Measurements from ENCODE around the gene NCSTN.

NCSTN gene

DNA sequence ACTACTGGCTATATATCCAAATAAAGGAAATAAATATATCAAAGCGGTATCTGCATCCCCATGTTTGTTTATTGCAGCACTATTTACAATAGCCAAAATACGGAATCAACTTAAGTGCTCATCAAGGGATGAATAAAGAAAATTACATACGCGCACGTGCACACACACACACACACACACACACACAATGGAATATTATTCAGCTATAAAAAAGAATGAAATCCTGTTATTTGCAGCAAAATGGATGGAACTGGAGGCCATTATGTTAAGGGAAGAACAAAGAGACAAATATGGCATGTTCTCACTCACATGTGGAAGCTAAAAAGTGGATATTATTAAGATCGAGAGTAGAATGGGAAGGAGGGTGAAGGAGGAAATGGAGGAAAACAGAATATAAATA lies 20.4 kb upstream of the NCSTN start:
- TF ChIP-seq EGR1 (IDR thresholded peaks at IDR 0.05): no peak
- no peak for TF ChIP-seq TAF1 (IDR thresholded peaks at IDR 0.05; ENCODE audit: low read depth)
- TF ChIP-seq CREB1 (IDR thresholded peaks at IDR 0.05; ENCODE audit: low read depth): no peak
- TF ChIP-seq RAD21 (IDR thresholded peaks at IDR 0.05; ENCODE audit: low read depth): no peak
- TF ChIP-seq FOXM1 (IDR thresholded peaks at IDR 0.05; ENCODE audit: borderline replicate concordance, low read depth): no peak
- no peak for TF ChIP-seq MAX (IDR thresholded peaks at IDR 0.05)
- TF ChIP-seq EP300 (IDR thresholded peaks at IDR 0.05; ENCODE audit: borderline replicate concordance): no peak
- no peak for TF ChIP-seq YY1 (IDR thresholded peaks at IDR 0.05; ENCODE audit: low read depth)
- no peak for TF ChIP-seq TEAD4 (IDR thresholded peaks at IDR 0.05)
- TF ChIP-seq USF1 (IDR thresholded peaks at IDR 0.05): no peak
- TF ChIP-seq REST (IDR thresholded peaks at IDR 0.05; ENCODE audit: low read depth): no peak

DNA sequence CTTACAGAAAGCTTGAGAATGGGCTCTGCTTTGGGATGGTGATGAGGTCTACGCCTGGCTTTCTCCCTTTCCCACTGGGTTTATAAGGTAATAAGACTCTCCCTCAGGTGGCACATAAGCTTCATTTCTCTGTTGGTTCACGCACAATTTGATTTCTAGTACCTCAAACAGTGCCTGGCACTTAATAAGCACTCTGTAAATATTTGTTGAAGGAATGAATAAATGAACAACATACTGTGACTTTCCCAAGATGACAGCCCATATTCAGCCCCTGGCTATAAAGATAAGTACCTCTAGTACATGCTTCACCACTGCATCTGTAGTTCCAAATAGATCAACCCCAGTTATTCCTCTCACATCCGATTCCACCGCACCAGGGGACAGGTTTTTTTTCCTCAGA lies 17.9 kb upstream of the NCSTN start:
- TF ChIP-seq REST (IDR thresholded peaks at IDR 0.05; ENCODE audit: low read depth) (no peak), TCF12 (IDR thresholded peaks at IDR 0.05; ENCODE audit: low read depth) (no peak), NFIC (IDR thresholded peaks at IDR 0.05) (no peak), CEBPB (IDR thresholded peaks at IDR 0.05) (no peak), CREB1 (IDR thresholded peaks at IDR 0.05; ENCODE audit: low read depth) (no peak), TEAD4 (IDR thresholded peaks at IDR 0.05) (no peak), USF1 (IDR thresholded peaks at IDR 0.05) (no peak), YY1 (IDR thresholded peaks at IDR 0.05; ENCODE audit: low read depth) (no peak), MAX (IDR thresholded peaks at IDR 0.05) (no peak), FOXM1 (IDR thresholded peaks at IDR 0.05; ENCODE audit: borderline replicate concordance, low read depth) (no peak), RAD21 (IDR thresholded peaks at IDR 0.05; ENCODE audit: low read depth) (no peak), ZBTB7A (IDR thresholded peaks at IDR 0.05; ENCODE audit: low read depth) (no peak), EGR1 (IDR thresholded peaks at IDR 0.05) (no peak), TAF1 (IDR thresholded peaks at IDR 0.05; ENCODE audit: low read depth) (no peak)

- no peak for TF ChIP-seq TCF12 (IDR thresholded peaks at IDR 0.05; ENCODE audit: low read depth)
Measured at GRCh38 chr1:160326418-160326817, 16.8 kb upstream of the NCSTN start.

- TF ChIP-seq TCF12 (IDR thresholded peaks at IDR 0.05; ENCODE audit: low read depth): no peak
- TF ChIP-seq REST (IDR thresholded peaks at IDR 0.05; ENCODE audit: low read depth): no peak
- TF ChIP-seq TAF1 (IDR thresholded peaks at IDR 0.05; ENCODE audit: low read depth): no peak
- TF ChIP-seq CREB1 (IDR thresholded peaks at IDR 0.05; ENCODE audit: low read depth): no peak
- no peak for TF ChIP-seq EGR1 (IDR thresholded peaks at IDR 0.05)
- no peak for TF ChIP-seq NFIC (IDR thresholded peaks at IDR 0.05)
- no peak for TF ChIP-seq MAX (IDR thresholded peaks at IDR 0.05)
- TF ChIP-seq RAD21 (IDR thresholded peaks at IDR 0.05; ENCODE audit: low read depth): no peak
Measured at GRCh38 chr1:160328184-160328583, 15.0 kb upstream of the NCSTN start.

- TF ChIP-seq YY1 (IDR thresholded peaks at IDR 0.05; ENCODE audit: low read depth) (no peak), TAF1 (IDR thresholded peaks at IDR 0.05; ENCODE audit: low read depth) (no peak), MAX (IDR thresholded peaks at IDR 0.05) (no peak), USF1 (IDR thresholded peaks at IDR 0.05) (no peak), TCF12 (IDR thresholded peaks at IDR 0.05; ENCODE audit: low read depth) (no peak), ZBTB7A (IDR thresholded peaks at IDR 0.05; ENCODE audit: low read depth) (no peak), CREB1 (IDR thresholded peaks at IDR 0.05; ENCODE audit: low read depth) (no peak), RAD21 (IDR thresholded peaks at IDR 0.05; ENCODE audit: low read depth) (no peak), EP300 (IDR thresholded peaks at IDR 0.05; ENCODE audit: borderline replicate concordance) (no peak), EGR1 (IDR thresholded peaks at IDR 0.05) (no peak), NFIC (IDR thresholded peaks at IDR 0.05) (no peak), TEAD4 (IDR thresholded peaks at IDR 0.05) (no peak), CEBPB (IDR thresholded peaks at IDR 0.05) (no peak), REST (IDR thresholded peaks at IDR 0.05; ENCODE audit: low read depth) (no peak)
Measured at GRCh38 chr1:160330119-160330518, 13.1 kb upstream of the NCSTN start.
